ENCODE data around the gene TTC39A. TPM values are rescaled to one million over a fixed set of nuclear protein-coding genes. Genes with fewer than 3 reads are reported as not detected.

Gene TTC39A
- total and polyA plus RNA-seq, 2 donors from 2014 or later: 31.4 to 70.1 TPM

DNA sequence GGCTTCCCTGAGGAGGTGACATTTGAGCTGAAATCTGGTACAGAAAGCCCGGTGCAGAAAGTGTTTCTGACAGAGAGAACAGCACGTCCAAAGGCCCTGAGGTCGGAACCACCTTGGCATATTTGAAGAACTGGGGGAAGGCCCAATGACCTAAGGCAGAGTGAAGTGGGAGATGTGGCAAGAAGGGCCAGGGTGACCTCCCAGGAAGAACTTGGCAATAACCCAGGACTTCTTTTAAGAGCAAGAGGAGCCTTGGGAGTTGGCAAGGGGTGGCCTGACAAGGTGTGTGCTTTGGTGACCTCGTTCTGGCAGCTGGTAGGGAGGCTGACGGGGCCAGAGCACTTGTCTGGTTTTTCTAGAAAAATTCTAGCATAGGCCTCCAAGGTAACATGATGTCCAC, 23.4 kb downstream of the TTC39A start:
- Histone ChIP-seq H3K4me1 (ENCODE audit: control insufficient read depth in 2 of 3, insufficient read depth in 2 of 3, low read depth in 1 of 3, low read length in 3 of 3) (peaks cover 0 to 14% (median 12%) of the 10 kb centered on the region in 3 donors), H3K9ac (ENCODE audit: low read length in 3 of 3) (no peak overlapping the region), H3K4me3 (ENCODE audit: low read length in 3 of 3) (no peak overlapping the region), H3K36me3 (ENCODE audit: control insufficient read depth in 2 of 3, insufficient read depth in 3 of 3, low read length in 3 of 3) (no peaks in the 10 kb centered on the region), H3K9me3 (ENCODE audit: control insufficient read depth in 2 of 3, insufficient read depth in 1 of 3, low read length in 3 of 3) (no peaks in the 10 kb centered on the region), H3K27me3 (ENCODE audit: control insufficient read depth, insufficient read depth, low read length) (no peaks in the 10 kb centered on the region), H3K27ac (ENCODE audit: low read depth in 2 of 2, low read length in 2 of 2) (no peak overlapping the region)
- FAIRE-seq (no peak), DNase-seq (no peak)
- intact Hi-C loops (cut with DNase I): loop anchor here (10.0 kb wide), 1 partner anchor 228 kb away; no protein-coding TSS in a partner anchor
- TF ChIP-seq, protein P1, sequence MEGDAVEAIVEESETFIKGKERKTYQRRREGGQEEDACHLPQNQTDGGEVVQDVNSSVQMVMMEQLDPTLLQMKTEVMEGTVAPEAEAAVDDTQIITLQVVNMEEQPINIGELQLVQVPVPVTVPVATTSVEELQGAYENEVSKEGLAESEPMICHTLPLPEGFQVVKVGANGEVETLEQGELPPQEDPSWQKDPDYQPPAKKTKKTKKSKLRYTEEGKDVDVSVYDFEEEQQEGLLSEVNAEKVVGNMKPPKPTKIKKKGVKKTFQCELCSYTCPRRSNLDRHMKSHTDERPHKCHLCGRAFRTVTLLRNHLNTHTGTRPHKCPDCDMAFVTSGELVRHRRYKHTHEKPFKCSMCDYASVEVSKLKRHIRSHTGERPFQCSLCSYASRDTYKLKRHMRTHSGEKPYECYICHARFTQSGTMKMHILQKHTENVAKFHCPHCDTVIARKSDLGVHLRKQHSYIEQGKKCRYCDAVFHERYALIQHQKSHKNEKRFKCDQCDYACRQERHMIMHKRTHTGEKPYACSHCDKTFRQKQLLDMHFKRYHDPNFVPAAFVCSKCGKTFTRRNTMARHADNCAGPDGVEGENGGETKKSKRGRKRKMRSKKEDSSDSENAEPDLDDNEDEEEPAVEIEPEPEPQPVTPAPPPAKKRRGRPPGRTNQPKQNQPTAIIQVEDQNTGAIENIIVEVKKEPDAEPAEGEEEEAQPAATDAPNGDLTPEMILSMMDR (IDR thresholded peaks at IDR 0.05; ENCODE audit: borderline replicate concordance, extremely low read depth, insufficient read depth): no peak

DNA sequence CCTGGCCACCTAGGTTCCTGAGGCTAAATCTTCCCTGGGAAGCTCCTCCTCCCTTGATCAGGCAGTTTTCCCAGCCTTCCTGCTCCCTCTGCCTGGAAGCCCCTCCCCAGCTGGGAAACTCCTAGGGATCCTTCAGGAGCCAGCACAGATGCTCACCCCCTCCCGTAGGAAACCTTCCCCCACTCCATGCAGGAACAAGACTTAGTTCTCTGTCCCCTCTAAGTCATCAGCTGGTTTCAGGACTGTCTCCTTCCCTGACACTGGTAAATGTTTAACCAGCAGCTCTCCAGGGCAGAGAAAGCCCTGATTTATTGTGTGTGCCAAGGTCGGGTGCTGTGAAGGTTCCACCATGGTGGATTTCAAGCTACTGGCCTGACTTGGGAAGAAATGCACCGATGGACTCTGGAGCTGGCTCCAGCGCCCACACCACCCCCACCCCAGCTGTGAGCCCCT, 25.0 kb downstream of the TTC39A start:
- DNase-seq (peak in 3 of 5 donors; percentile 35 to 82 (median 65)), FAIRE-seq (no peak)
- Histone ChIP-seq H3K9ac (ENCODE audit: low read length in 3 of 3) (no peak overlapping the region), H3K4me3 (ENCODE audit: low read length in 3 of 3) (peak overlapping the region in 1 of 3 donors; percentile 13), H3K27me3 (ENCODE audit: control insufficient read depth, insufficient read depth, low read length) (no peaks in the 10 kb centered on the region), H3K9me3 (ENCODE audit: control insufficient read depth in 2 of 3, insufficient read depth in 1 of 3, low read length in 3 of 3) (no peaks in the 10 kb centered on the region), H3K36me3 (ENCODE audit: control insufficient read depth in 2 of 3, insufficient read depth in 3 of 3, low read length in 3 of 3) (no peaks in the 10 kb centered on the region), H3K27ac (ENCODE audit: low read depth in 2 of 2, low read length in 2 of 2) (peak overlapping the region; percentile 41 to 82), H3K4me1 (ENCODE audit: control insufficient read depth in 2 of 3, insufficient read depth in 2 of 3, low read depth in 1 of 3, low read length in 3 of 3) (peaks cover 0 to 14% (median 12%) of the 10 kb centered on the region in 3 donors)
- intact Hi-C loops (cut with DNase I): loop anchor here (10.0 kb wide), 1 partner anchor 229 kb away; no protein-coding TSS in a partner anchor
- TF ChIP-seq, protein P1 (IDR thresholded peaks at IDR 0.05; ENCODE audit: borderline replicate concordance, extremely low read depth, insufficient read depth): no peak

DNA sequence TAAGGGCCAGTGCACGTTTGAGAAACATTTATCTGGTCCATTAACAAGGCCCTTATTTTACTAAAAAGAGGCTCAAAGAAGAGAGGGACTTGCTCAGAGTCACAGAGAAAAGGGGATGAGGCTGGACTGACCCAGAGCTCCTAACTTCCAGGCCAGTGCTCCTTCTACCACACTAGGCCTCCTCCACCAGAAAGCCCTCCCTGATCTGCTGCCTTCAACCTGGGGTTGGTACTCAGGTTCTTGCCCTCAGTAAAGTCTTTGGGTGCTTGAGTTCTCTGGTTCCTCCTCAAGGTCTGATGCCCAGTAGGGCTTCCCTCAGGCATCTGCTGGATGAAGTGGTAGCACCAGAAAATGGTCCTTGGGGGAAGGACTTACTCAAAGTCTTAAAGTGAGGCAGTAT, 26.0 kb downstream of the TTC39A start:
- Histone ChIP-seq H3K9me3 (ENCODE audit: control insufficient read depth in 2 of 3, insufficient read depth in 1 of 3, low read length in 3 of 3) (no peaks in the 10 kb centered on the region), H3K27me3 (ENCODE audit: control insufficient read depth, insufficient read depth, low read length) (no peaks in the 10 kb centered on the region), H3K27ac (ENCODE audit: low read depth in 2 of 2, low read length in 2 of 2) (no peak overlapping the region), H3K4me1 (ENCODE audit: control insufficient read depth in 2 of 3, insufficient read depth in 2 of 3, low read depth in 1 of 3, low read length in 3 of 3) (peaks cover 0 to 14% (median 12%) of the 10 kb centered on the region in 3 donors), H3K9ac (ENCODE audit: low read length in 3 of 3) (no peak overlapping the region), H3K4me3 (ENCODE audit: low read length in 3 of 3) (no peak overlapping the region), H3K36me3 (ENCODE audit: control insufficient read depth in 2 of 3, insufficient read depth in 3 of 3, low read length in 3 of 3) (no peaks in the 10 kb centered on the region)
- intact Hi-C loops (cut with DNase I): loop anchor here (10.0 kb wide), 1 partner anchor 230 kb away; no protein-coding TSS in a partner anchor
- FAIRE-seq (no peak), DNase-seq (no peak)
- TF ChIP-seq, protein P1 (IDR thresholded peaks at IDR 0.05; ENCODE audit: borderline replicate concordance, extremely low read depth, insufficient read depth): no peak
